NCI-H345 treated with DMSO at 0.1 percent for 48 hours (cell line): ENCODE measurements around the gene ABTB1.

Experiments
- DNase-seq: peaks from one replicate; lab custom pipeline; 2025; ENCODE audit not compliant: unreplicated experiment; lab: John Stamatoyannopoulos, UW

The ABTB1 gene

DNA sequence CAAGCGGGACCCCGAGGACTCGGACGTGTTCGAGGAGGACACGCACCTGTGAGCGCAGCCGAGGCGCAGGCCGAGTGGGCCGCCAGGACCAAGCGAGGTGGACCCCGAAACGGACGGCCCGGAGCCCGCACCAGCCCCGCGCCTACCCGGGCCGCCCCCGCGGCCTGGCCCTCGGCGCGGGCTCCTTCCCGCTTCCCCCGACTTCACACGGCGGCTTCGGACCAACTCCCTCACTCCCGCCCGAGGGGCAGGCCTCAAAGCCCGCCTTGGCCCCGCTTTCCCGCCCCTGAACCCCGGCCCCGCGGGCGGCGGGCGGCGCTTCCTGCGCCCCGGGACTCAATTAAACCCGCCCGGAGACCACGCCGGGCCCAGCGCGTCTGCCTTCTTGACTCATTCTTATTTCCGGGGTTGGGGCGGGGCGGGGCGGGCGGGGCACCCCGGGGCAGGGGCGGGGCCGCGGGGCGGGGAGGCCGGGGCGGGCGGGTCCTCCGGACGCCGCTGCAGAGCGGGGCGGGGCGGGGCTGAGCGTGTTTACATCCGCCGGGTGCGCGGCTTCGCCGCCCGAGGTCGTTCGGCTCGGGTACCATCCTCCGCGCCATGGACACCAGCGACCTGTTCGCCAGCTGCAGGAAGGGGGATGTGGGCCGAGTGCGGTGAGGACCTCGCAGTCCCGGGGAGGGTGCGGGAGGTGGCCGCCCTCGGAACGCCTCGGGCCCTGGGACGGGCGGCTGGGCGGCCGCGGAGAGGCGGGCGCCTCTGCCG lies at the start of gene ABTB1:
Gene ABTB1, plus strand, starts transcription at position 524 of the 762 bp plus-strand sequence. Its CDS starts 74 bp downstream, at position 598.
- peak; percentile 26 for DNase-seq

DNA sequence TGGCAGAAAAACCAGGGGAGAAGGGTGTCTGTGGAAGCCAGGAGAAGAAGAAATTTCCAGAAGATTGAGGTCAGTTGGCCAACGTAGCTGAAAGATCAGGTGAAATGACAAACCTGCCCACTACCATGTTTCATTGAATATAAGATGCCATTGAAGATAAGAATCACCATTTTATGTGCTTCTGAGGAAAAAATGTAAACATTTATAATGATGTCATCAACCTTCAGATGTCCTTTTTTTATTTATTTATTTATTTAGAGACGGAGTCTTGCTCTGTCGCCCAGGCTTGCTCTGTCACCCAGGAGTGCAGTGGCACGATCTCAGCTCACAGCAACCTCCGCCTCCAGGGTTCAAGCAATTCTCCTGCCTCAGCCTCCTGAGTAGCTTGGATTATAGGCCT lies 48.7 kb upstream of the ABTB1 start:
- DNase-seq = no peak

DNA sequence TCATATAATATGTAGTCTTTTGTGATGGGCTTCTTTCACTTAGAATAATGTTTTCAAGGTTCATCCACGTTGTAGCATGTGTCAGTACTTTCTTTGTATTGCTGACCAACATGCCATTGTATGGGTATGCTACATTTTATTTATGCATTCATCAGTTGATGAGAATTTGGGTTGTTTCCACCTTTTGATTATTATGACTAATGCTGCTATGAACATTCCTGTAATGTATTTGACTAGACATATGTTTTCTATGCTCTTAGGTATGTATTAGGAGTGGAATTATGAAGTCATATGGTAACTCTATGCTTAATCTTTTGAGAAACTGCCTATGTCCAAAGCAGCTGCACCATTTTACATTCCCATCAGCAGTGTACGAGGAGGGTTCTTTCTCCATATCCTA lies 46.9 kb upstream of the ABTB1 start:
- DNase-seq = no peak

DNA sequence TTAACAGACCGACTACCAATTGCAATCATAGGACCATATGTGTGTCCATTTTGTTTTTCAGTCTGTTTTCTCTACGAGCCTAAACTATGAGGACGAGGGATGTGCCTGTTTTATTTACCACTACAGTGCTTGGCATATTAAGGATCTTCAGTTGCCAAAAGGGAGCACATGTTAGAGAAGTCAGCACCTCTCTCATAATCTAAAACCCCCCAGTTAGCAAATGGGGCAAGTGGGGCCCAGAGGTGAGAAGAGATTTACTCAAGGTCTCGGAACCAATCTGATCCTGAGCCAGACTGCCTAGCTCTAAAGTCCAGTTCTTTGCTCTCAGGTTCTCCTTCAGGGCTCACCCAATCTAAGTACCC lies 44.3 kb upstream of the ABTB1 start:
- no peak for DNase-seq

DNA sequence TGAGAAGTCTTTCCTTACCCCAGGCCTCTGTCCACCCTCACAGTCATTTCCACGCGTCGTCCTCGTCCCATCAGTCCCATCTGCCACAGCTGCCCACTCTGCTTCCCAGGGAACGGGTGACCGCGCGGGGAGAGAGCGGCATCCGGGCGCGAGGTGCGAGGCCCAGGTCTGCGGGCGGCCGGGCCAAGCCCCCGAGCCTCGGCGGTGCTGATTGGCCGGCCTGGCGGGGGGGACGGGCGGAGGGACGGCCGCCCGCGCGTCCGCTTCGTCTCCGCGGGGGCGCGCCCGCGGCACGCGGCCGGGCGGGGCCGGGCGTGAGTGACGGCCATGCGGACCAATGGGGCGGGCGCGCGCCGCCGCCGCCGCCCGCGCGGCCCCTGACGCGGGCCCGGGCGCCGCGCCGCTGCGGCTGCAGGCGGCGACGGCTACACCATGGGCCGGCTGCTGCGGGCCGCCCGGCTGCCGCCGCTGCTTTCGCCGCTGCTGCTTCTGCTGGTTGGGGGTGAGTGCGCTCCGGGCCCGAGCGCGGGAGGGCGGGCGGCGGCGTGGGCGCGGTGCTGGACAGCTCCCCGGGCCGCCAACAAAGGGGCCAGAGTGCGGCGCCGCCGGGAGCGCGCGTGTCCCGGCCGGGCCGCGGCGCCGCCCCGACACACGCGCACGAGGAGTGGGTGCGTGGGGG lies 43.8 kb upstream of the ABTB1 start, which contains the start of gene PODXL2:
Gene PODXL2, plus strand, starts transcription at position 398 of the 679 bp plus-strand sequence. Its CDS starts 35 bp downstream, at position 433.
- peak; percentile 13 for DNase-seq

DNA sequence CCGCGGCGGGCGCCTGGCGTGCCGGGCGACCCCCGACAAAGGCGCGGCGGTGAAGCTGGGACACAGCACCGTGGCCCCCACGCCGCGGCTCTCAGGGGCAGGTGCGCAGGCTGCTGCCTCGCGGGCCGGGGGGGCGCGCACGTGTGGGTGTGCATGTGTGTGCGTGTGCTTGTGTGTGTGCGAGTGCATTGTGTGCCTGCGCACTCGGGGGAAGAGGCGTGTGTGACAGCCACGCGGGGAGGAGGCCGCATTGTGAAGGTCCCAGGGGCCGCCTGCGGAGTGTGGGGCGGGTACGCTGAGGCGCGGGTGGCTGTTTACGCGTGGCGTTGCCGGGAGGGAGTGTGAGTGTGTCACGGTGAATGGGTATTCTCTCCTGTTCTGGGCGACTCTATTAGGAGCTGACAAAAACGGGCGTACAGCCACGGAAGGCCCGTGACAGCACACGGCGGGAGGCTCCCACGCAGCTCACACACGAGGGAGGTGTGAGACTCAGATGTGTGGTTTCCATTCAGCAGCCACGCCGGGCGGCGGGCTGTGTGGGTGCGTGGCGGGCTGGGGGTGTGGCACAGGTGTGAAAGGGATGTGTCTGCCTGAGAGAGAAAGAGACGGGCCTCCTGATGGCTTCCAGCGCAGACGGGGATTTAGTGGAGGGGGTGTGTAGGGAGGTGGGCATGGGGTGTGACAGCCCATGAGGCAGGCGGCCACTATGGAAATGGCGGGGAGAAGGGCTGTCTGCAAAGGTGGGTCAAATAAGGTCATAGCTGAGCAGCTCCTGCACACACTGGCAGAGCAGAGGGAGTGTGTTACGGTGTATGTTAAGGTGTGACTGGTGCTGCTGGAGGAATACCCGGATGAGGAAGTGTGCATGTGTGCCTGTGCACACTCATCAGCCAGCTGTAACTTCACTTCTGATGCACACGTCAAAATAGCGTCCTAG lies 43.0 kb upstream of the ABTB1 start:
- DNase-seq = no peak

DNA sequence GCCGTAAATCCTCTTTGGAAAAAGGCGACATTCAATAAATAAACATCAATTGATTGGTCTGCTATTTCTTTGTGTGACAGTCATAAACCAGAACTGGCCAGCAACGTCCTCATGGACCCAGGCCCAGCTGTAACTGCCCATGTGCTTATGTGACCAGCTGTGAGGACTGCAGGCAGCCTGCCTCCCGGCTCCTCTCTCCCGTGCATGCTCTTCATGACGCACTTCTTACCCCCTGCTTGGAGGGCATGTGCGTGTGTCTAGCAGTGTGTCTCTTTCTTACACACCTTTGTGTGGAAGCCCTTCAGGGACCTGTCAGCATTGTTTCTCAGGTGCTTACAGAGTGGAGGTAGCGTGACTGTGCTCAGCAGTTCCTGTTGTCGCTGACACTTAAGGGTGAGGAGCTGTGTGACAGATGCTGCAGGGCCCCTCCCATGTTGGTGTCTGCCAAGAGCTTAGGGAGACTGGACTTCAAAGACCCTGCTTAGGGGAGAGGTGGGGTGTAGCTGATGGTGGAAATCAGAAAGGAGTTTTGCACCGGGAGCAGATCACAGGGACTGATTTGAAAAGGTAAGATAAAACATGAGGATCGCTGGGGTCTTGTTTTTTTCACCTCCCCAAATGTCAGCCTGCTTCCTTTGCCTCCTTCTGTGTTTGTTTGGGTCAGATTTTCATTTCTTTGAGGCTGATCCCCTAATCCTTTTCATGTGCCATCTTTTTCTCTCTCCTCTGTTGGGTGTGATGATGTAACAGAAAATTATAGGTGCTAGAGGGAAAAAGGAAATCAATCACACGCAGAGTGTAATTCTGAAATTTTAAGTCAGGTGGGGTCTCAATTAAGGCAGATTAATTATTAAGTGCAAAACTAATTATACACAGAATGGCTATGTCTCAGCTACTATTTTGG lies 41.7 kb upstream of the ABTB1 start:
- peak; percentile 60 for DNase-seq

DNA sequence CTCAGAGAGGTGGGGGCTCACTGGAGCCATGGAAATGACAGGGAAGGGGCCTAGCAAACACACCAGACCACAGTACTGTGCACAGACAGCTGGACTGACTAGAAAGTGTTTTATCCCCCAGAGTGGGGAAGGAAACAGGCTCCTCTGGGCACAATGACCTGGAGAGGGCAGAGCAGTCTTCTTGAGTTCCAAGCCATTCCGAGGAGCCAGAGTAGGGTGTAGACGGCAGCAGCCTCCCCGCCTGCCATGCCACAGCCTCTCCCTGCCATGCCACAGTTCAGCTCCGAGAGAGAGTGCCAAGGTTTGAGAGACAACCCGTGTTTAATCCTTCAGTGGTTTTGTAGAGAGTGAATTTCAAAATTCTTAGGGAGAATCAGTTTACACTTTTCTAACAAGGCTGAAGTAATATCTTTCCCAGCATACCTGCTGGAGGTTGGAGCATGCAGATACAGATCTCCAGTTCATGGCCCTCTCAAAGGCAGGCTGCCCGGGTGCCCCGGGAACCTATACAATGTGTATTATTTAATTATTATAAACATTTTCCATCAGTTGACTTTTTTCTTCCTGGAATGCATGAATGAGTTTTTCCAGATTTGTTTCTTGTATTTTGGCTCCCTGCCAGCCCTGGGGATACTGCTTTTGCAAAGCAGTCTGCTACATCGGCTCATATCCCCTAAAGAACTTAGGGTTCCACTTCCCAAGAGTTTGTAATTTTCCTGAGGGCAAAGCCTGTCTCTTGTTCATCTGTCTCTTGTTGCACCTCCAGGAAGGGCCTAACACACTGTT lies 40.5 kb upstream of the ABTB1 start:
- DNase-seq = no peak

DNA sequence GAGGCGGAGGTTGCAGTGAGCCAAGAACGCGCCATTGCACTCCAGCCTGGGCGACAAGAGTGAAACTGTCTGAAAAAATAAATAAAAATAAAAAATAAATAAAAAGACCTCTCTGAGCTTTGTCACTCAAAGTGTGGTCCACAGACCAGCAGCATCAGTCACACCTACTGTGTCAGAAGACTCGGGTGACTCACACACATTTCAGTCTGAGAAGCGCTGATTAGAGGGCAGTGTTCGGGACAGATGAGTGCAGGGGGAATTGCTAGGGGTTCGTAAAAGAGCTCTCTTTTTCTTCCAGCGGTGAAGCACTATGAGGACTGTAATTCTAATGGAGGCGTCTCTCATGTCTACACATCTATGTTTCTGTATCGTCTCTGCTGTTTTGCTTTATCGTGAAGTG lies 38.1 kb upstream of the ABTB1 start:
- no peak for DNase-seq

DNA sequence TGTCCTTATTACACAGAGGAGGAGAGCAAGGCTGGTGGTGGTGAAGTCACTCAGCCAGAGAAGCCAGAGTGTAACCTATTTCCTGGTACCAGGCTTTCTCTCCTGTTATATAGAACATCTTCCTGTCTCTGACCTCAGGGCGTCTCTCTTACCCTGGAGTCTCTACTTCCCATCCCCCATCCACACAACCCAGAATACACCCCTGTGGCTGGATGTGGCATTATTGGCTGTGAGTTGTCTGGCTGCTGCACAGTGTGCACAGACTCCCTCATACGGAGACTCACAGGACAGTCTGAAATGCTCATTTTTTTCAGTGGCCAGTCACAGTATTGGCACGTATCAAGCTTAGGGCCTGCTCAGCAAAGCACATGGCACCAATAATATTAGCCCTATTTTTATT lies 35.2 kb upstream of the ABTB1 start:
- DNase-seq = no peak

DNA sequence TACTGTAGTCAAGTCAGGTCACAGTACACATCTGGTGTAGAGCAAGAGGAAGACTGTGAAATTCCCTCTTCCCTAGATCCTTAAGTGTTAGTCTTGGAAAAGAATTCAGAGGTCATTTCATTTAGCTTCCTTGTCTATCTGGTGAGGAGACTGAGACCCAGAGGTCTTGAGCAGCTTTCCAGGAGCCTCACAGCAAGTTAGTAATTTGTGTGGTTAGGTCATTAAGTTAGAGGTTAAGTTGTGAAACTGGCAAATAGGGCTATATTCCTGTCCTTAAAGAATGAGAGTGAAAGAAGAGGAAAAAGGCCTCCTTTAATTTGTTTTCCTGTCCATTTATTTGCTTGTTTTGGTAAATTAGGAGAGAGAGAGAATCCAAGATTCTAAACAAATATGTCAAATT lies 34.8 kb upstream of the ABTB1 start:
- no peak for DNase-seq

DNA sequence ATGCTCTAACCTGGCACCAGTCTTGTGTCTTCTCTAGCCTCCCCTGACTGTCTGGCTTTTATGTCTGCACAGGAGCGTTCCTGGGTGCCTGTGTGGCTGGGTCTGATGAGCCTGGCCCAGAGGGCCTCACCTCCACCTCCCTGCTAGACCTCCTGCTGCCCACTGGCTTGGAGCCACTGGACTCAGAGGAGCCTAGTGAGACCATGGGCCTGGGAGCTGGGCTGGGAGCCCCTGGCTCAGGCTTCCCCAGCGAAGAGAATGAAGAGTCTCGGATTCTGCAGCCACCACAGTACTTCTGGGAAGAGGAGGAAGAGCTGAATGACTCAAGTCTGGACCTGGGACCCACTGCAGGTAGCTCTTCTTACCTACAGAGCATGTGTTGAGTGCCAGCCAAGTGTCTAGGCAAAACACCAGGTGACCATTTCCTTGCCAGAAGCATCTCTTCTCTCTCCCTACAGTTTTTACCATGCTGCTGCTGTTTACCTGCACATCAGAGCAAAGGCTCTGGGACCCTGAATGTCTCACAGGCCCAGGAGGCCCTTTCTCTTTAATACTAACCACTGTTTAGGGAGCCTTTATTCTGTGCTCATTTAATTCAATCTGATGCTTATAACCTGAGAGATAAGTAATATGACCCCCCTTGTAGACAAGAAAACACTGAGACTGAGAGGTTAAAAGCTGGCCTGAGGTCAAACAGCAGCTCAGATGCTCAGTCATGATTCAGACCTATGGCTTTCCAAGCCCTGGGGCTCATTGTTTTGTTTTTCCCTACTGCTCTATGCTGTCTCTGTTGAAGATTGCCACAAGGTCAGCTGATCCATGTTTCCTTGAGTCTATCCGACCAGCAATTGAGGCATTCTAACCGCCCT lies 33.3 kb upstream of the ABTB1 start:
- no peak for DNase-seq

DNA sequence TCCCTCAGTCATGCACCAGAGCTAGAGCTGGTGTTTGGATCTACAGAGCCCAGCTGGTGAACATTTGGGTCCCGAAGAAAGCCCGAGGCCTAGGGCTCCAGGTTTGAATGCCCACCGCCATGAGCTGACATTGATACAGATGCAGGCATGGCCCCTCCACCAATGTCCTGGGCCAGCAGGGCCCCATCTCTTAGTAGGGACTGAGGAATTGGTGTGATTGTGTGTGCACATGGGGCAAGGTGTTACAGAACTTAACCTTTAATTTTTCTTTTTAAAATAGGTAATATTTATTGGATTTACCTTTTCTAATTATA lies 32.8 kb upstream of the ABTB1 start:
- DNase-seq = no peak

DNA sequence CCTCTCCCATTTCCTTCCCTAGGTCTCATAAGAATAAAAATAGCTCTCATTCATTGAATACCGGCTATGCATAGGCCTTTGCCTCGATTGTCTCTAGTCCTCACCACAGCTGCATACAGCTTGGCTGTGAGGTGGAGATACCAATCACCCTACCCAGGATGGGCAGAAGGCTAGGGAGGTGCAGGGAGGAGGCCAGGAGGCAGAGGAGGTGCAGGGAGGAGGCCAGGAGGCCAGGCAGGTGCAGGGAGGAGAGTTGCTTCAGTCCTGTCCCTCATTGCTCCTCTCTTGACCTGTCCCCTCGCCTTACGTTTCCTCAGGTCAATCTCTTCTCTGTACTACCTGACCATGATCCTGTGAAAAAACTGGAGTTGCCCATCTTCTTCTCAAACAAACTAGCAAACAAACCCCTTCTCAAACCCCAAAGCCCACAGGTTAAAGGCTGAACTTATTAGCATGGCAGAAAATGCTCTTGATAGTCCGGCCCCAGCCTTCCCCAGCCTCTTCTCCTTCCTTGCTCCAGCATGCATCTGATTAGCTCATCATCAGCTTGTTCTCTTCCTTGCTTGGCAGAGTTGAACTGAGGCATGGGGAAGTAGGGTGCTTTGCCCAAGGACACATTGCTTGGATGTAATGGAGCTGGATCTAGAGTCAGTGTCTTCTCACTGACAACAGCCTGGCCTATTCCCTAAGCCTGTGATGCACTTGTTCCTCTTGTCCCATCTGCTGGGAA lies 27.9 kb upstream of the ABTB1 start:
- no peak for DNase-seq

DNA sequence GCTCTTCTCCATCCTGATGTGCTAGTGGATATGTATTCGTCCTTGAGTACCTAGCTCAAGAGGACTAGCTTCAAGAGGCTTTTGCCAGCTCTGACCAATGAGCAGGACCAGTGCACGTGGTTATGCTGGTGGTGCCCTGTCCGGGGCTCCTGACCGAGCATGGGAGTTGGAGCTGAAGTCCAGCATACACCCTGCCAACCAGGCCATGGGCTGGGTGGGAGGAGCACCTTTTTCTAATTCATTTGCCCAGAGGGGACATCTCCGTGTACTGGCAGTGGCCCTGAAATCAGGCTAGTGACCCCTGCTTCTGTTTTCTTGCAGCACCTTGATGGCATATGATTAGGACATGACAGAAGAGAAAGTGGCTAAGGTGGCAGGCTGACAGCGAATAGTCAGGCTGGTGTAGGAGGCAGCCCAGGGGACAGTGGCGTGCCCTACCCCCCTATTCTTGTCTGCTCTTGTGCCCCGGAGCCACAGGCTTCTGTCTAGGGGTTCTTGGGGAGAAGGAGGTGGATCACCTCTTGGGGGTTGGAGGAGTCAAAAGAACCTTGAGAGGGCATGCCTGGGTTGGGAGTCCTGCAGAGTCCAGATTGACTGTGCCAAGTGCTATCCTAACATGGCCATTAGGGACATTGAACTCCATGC lies 27.3 kb upstream of the ABTB1 start:
- DNase-seq = no peak

DNA sequence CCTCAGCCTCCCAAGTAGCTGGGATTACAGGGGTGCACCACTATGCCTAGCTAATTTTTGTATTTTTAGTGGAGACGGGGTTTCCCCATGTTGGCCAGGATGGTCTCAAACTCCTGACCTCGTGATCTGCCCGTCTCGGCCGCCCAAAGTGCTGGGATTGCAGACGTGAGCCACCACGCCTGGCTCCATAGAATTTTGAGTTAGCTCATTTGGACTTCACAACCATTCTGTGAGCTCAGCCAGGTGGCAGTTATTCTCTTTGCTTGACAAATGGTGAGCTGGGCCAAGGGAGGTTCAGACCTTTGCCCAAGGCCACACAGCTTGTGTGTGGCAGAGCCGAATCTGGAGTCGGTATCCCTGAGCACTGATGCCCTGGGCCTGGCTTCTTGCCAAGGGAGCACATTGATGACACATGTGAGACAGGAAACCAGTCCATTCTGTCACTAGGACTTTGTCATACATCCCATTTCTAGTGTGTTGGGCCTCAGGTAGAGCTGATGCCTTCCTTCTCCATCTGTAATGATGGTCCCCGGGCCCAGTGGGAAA lies 26.2 kb upstream of the ABTB1 start:
- no peak for DNase-seq

DNA sequence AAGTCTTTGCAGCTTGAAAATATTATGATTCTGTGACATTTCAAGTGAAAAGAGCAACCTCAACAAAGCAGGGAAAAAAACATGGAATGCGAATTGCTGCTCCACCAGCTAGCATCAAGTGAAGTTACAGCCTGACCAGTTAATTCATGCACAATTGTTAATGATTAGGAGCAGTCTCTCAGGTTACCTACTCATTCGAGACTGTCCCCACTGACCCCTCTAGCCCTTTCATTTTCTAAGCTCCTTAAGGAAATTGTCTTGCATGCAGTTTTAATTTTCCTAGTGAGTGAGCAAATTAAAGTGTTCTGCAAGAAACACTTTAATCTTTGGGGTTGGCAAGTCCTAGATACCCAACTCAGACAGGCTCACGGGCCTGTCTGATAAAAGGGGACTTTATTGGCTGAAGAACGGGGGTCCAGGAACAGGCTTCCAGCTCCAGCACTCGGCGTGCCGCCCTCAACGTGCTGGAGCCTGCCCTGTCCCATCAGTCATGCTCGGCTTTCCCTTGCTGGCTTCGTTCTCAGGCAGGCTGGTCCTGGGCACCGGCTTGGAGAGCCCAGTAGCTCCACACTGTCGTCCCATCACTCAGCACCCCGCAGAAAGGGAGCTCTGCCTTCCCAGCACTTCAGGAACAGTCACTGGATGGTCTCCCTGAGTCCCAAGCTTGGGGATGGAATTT lies 25.4 kb upstream of the ABTB1 start:
- DNase-seq = no peak
